Superior temporal gyrus (tissue), 1 donor: ENCODE results near the gene INF2.
"Not testable (repeated sequence)": the region's sequence is repeated elsewhere in the genome, so short reads cannot be mapped to it uniquely, and the experiment has no call there.

Experiments
- DNase-seq: peaks from one replicate; pipeline ENCODE4 v3.0.0-alpha.2; 2016; ENCODE audit errors: extremely low spot score

The INF2 gene

GRCh38 chr14:104734991-104735779 lies 45.8 kb downstream of the INF2 start:
- DNase-seq, result no peak

DNA sequence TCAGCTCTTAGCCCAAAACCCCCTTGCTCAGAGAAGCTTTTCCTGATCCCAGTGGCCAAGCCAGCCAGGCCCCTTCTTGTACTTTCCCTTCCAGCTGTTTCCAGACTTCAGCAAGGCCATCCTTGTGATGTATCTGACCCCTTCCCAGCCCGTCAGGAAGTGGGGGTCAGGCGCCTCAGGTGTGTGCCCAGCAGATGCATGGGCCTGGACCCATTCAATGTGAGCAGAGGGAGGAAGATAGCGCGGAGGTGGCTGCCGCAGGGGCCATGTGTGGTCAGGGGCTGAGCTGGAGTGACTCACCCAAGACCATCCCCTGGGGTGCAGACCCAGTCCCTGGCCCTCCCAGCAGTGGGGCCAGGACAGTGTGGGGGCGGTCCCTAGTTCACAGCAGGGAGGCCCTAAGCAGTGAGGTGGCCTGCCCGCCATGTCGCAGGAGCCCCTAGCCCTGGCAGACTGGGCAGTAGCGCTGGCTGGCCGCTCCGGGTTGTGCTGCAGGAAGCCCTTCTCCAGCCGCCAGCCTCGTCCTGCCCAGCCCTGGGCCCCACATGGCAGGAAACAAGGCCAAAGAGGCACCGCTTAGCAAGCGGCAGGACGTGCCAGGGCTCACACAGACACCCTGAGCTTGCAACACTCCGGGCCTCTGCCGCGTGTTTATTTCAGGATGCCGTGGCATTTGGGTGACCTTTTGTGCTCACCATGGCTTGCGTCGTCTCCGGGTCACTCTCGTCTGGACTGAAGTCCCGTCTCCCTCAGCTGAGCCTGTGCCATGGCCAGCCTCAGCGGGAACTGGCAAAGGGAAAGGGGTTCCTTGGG lies 46.6 kb downstream of the INF2 start:
- peak; percentile 30 for DNase-seq

- no peak for DNase-seq
Observed at GRCh38 chr14:104738375-104739019, 49.1 kb downstream of the INF2 start.

- no peak for DNase-seq
Observed at GRCh38 chr14:104739026-104739425, 49.6 kb downstream of the INF2 start.

DNA sequence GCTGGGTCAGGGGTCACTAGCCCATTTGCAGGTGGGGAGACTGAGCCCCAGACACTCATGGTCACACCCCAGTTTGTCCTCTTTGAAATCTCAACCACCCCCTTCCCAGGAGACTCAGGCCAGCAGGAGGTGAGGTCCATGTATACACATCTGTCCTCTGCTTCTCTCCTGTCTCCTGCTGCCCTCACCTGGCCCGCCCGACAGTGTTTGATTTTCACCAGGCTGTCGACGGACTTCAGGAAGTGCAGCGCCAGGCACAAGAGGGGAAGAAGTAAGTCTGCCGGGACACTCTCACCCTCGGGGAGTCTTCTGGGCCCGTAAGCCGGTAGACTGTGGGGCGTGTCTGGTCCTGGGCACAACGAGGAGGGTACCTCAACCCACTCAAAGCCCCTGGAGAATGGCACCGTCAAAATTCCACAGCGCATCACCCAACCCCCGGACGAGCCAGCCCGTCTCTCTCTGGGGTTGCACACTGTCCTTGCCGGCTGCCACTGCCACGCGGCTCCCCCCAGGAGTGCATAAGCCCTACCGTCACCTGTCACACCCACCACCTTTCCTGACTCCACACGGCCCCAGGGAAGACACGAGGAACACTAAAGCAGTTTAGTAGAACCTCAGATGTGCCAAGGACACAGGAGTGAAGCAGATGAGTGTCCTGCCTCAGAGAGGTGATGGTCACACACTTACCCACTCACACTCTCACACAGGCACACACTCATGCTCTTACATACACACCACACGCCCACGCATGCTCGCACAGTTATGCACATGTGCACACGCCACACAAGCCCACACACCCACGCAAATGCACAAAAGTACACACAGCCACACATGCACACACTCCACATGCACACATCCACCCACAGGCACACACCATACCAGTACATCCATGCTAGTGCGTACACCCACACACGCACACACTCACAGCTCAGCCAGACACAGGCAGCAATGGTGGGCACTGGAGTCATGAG lies 50.4 kb downstream of the INF2 start:
- no peak for DNase-seq

GRCh38 chr14:104741108-104741802 lies 51.8 kb downstream of the INF2 start:
- DNase-seq, result no peak

- no peak for DNase-seq
Observed at GRCh38 chr14:104741803-104742251, 52.4 kb downstream of the INF2 start.

DNA sequence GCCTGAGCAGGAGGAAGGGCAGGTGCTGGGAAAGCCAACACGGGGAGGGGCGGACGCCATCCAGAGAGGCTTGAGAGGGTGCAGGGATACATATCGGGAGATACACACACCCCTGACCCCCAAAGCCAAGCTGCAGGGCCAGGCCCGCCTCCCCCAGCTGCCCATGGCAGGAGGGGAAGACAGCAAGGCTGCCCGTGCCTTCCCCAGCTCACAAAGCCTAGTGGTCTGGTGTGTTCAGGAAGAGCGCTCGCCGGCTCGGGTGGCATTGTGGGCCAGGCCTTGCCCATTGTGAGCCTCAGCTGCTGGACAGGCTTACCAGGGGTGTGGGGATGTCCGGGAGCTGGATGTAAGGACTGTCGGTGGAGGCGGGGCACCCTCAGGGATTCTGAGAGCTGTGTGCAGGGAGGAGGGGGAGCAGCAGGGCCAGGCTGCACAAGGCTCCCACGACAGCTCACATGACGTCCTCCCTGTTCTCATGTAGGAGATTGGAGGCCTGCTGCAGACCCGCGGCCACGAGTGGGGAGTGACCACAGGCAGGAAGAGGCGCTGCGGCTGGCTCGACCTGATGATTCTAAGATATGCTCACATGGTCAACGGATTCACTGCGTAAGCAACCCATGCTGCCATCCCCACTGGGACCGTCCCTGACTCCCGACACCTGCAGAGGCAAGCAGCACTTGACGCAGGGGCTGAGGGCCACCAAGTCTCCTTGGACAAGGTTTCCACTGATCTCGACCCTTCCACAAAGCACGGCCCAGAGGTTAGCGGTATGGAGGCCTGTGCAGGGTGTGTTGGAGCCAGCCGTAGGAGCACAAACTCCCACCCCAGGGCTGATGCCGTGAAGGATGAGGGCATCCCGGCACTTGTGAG lies 53.4 kb downstream of the INF2 start:
- no peak for DNase-seq

DNA sequence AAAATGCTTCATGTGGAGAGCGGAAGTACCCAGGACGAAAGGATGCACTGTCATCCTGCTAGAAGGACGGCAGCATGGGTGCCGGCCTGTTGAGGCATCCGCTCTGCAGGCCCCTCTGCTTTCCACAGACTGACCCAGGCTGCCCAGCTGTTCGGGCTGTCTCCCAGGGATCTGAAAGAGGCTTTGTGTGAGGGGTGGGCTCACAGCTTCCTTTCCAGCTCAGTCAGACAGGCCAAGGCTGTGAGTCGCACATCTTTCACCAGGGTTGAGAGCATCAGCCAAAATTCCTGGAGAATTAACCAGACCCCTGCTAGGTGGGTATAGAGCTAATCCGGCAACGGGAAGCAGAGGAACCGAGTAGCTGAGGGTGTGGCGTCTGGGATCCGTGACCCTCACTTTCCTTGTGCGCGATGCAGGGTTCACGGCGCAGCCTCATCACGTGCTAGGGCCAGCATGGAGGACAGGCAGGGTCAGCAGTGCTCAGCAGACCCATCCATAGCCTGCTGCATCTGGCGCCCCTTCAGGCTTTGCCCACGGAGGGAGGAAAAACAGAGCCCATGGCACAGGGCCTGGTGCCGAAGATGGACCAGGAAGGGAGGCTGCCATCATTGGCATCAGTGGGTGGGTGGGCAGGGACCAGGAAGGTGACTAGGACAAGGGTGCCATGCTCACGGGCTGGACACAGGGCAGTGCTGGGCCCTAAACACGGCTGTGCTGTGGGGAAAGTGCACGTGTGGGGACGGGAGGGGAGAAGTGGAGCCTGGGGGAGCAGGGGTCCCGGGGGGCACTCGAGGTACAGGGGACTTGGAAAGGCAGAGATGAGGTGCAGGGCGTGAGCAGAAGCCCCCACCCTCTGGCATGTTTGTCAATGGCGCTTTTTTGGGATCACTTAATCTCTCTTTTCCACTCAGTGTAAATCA lies 54.3 kb downstream of the INF2 start:
- DNase-seq, result peak; percentile 34

DNA sequence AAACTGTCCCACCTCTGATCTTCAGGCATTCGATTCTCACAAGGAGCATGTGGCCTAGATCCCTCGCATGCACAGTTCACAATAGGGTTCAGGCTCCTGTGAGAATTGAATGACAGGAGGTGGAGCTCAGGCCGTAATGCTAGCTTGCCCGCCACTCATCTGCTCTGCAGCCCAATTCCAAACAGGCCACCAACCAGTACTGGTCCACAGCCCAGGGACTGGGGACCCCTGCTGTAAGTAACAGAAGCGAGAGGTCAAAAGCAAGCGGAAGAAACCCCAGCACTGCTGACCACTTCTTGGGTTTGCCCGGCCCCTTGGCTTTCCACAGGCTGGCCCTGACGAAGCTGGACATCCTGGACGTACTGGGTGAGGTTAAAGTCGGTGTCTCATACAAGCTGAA lies 55.1 kb downstream of the INF2 start:
- no peak for DNase-seq

DNA sequence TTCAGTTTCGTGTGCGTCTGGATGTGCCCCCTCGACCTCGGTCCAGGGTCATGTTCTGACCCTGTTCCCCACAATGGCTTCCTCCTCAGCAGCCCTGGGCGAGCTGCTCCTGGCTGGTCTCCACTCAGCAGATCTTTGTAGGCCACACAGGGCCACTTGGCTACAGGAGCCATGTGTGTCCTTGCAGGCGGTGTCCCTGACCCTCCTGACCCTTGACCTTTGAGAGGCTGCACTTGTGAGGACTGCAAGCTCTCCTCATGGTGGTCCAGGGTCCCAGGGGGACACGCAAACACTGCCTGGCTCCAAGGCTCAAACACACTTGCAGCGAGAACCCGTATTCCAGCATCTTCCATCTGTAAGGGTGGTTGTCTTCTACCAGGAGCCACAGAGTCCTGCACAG lies 56.0 kb downstream of the INF2 start:
- no peak for DNase-seq

GRCh38 chr14:104746071-104746545 lies 56.7 kb downstream of the INF2 start:
- DNase-seq, result no peak

DNA sequence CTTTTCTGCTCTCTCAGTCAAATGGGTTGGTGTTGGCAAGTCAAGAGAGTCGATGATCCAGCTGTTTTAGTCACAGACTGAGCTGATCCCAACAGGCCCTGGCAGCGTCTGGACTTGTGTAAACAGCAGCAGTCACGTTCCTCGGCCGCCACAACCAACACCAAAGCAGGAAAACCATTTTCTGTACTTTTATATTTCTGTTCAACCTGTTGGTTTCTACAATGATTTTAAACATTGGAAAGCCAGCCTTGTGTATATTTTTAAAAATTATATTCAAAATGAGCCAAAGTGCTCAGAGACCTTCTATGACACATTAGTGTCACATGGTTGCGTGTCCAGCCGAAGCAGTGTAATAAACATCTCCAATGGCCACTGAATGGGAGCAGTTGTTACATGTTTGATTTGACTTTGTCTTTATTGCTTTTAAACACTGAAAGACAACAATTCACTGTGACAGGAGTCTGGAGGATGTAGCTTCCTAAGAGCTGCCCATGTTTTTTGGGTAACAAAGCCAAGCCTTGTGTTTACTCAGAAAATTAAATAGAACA lies 57.6 kb downstream of the INF2 start:
- DNase-seq, result peak; percentile 73

DNA sequence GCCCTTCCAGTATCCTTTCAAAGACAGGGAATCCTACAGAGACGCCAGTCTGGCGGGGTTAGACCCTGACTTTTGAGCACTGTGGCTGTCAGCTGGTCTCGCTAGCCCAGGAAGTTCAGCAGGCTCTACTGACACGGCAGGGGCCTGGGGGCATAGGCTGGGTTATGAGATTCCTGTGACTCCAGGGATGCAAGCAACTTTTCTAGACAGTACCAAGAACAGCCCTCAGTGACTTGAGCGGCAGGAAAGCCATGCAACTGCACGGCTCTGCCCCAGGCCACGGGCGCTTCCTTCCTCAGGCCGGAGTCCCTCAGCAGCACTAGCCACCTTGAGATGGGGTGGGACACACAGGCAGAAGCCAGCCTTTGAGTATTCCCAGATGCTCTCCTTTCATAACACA lies 58.5 kb downstream of the INF2 start:
- no peak for DNase-seq

DNA sequence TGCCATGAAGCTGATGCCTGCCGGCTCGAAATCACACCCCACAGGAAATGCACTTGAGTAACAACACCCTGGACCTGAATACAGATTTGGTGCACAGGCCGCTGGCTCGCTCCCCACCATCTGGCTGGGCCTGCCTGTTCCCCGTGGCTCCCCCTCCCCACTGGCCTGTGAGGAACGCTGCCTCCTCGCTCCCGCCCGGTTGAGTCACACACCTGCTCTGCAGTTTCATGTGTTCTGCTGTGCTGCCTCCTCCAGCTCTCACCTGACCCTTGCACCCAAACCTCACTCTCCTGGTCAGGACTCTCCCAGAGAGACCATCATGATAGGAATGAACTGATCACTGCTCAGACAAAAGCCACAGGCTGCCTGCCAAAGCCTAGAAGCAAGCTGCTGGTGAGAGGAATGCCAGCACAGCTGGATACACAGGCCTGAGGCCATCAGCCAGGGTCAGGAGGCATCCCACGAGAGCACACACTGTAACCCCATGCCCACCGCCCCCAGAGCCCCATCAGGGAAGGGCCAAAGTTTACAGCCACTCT lies 59.8 kb downstream of the INF2 start:
- DNase-seq, result peak; percentile 80

- no peak for DNase-seq
Observed at GRCh38 chr14:104750056-104750752, 60.8 kb downstream of the INF2 start.

DNA sequence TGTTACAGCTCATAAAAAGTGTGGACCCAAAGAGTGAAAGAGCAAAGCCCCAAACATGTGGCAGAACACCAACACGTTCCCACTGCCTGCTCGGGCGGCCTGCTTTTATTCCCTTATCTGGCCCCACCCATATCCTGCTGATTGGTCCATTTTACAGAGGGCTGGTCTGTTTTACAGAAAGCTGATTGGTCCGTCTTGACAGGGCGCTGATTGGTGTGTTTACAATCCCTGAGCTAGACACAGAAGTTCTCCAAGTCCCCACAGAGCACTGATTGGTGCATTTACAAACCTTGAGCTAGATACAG lies 61.3 kb downstream of the INF2 start:
- DNase-seq, result not testable (repeated sequence)
